ENCODE measurements around the gene SLMAP.

The SLMAP gene

DNA sequence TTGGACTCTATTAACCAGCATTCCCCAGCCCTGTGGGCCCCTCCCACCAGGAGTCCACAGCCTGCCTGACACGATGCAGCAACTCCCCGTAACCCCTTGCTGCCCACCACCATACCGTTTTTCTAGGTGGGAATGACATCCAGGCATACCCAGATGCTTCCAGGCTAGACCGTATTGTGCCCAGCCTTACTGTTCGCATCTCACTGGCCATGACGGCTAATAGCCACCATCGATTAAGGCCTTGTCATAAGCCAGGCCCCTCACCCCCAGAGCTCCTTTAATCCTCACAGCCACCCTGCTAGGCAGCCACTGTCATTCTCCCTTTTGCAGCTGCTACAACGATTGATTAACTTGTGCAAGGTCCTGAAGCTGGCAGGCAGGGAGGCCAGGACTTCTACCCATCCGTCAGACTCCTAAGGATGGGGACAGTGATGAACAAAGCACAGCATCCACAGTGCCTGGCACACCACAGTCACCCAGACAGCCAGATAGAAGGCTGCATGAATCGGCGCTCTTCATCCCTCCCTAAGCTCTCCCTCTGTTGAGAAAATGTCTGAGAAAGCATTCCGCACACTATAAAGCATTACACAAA lies 192.1 kb downstream of the SLMAP start:
- no peak for DNase-seq

DNA sequence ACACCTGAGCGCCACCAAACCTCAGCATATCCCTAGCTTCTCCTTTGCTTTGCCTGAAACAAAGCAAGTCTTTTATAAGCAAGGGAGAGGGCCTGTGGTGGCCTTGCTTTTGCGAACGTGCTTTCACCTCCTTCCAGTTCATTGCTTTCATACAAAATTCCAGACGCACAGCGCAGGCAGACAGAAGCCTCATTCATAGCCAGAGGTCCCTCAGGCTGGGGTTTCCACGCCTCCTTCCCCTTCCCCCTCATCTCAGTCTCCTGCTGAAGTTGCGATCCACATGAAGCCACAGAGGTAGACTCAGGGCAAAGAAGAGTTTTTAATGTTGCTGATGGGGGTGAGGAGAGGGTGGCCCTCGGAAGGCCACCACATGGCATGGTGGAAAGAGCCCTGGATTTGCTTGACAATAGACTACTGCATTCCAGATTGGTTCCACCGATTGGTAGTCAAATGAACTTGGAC lies 192.7 kb downstream of the SLMAP start:
- no peak for DNase-seq

- DNase-seq, result no peak
These were observed 193.2 kb downstream of the SLMAP start for GRCh38 chr3:57949344-57949743.

DNA sequence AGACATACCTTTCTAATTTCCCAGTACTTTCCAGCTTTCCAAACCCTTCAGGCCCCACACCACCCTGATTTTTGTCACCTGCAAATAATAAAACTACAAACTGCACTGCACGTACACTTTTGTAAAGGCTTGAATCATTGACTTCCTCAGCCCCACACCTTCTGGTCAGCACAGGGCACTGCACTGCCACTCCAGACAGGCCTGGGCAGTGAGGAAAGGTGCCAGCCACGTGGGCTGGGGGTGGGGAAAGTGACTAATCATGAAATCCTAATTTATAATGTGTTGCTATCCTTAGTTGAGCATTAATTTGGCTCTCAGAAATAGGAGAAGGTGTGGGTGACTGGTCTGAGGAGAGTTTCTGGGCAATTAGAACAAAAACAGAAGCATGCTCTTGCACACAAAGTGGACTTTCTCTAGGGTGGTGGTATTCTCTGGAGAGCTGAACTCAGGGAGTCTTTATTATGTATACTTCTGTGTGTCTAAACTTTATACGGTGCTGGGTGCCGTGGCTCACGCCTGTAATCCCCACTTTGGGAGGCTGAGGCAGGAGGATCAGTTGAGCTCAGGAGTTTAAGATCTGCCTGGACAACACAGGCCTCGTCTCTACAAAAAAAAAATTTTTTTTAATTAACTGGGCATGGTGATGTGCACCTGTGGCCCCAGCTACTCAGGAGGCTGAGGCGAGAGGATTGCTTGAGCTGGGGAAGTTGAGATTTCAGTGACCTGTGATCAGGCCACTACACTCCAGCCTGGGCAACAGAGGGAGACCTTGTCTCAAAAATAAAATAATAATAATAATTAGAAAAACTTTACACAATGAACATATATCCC lies 193.9 kb downstream of the SLMAP start:
- DNase-seq, result no peak

- DNase-seq, result no peak
These were observed 195.2 kb downstream of the SLMAP start for GRCh38 chr3:57951066-57951882.

DNA sequence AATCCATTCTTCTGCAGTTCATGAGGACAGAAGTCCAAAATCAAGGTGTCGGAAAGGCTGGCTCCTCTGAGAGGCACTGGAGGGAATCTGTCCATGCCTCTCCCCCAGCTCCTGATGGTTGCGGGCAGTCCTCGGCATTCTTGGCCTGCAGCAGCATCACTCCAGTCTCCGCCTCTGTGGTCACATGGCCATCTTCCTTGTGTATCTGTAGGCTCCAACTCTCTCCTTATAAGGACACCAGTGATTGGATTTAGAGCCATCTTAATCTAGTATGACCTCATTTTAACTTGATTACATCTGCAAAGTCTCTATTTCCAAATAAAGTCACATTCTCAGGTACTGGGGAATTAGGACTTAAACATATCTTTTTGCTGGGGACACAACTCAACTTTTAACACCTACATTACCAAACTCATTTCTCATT lies 196.1 kb downstream of the SLMAP start:
- no peak for DNase-seq

DNA sequence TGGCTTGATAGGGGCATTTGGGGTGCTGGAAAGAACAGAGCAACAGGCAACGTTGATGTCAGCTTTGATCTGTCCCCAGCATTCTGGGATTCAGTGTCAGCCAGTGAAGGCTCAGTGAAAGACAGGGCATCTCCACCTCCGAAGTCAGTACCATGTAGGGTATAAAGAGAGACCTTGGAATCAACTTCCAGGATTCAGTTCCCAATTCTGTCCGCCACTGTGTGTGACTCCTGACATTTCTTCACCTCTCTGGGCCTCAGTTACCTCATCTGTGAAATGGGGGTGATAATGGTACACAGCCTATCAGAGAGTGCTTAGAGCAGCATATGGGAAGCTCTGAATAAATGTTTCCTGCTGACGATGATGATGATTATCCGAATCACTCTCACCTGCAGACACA lies 196.5 kb downstream of the SLMAP start:
- no peak for DNase-seq

DNA sequence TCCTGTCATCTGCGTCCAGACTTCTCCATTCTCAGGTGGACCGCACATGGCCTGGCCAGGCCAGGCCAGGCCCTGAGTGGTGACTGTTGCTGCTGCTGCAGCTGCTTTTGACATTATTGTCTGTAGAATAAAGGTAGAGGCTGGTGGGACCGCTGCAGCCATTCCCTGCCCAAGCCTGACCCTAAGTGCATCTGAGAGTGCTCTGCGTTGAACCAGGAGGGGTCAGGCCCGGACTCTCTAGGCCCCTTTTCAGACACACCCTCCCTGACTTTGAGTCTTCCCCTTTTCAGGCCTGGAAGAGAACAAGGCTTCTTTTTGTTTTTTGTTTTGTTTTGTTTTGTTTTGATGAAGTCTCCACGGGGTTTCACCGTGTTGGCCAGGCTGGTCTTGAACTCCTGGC lies 197.5 kb downstream of the SLMAP start:
- DNase-seq, result no peak

GRCh38 chr3:57956119-57956832 lies 200.2 kb downstream of the SLMAP start:
- DNase-seq, result no peak

DNA sequence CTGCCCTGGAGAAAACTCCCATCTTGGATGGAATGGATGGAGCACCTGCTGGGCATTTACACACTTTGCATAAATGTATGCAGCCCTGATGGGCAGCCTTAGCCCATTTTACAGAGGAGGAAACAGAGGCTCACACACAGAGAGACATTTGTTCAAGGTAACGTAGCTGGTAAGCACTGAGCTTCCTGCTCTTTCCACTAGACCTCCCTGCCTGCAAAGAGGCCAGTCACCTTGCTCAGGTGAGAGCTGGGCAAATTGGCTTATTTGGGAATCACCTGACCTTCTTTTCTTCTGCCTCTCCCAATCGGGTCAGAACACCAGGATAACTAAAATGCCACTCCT lies 200.7 kb downstream of the SLMAP start:
- DNase-seq, result no peak

DNA sequence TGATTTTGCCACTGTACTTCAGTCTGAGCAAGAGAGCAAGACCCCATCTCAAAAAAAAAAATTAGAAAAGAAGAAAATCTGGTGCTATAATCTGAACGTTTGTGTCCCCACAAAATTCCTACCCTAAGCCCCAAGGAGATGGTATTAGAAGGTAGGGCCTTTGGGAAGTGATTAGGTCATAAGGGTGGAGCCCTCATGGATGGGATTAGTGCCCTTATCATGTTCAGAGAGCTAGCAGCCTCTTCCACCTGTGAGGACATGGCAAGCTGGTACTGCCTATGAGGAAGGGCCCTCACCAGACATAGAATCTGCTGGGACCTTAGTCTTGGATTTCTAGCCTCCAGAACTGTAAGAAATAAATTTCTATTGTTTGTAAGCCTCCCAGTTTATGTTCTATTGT lies 201.7 kb downstream of the SLMAP start:
- DNase-seq, result no peak

GRCh38 chr3:57958642-57959422 lies 202.7 kb downstream of the SLMAP start:
- DNase-seq, result no peak

GRCh38 chr3:57959423-57960173 lies 203.5 kb downstream of the SLMAP start:
- DNase-seq, result no peak

- no peak for DNase-seq
These were observed 204.0 kb downstream of the SLMAP start for GRCh38 chr3:57960174-57960505.

GRCh38 chr3:57961177-57961827 lies 205.2 kb downstream of the SLMAP start:
- DNase-seq, result no peak

- no peak for DNase-seq
These were observed 205.8 kb downstream of the SLMAP start for GRCh38 chr3:57961828-57962447.

DNA sequence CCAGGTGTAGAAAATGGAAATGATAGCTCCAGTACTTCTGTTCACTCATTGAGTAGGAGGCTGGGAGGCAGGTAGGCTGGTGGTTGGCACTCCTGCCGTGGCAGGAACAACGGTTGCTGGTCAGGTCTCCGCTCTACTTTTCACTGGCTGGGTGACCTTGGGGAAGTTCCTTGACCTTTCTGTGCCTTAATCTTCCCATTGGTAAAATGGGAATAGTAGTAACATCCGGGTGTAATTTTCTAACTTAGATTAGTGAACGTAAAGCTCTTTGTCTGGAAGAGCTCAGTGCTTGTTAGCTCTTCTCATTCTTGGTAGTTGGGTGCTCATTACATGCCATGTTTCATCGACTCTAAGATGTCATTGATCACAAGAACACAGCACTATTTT lies 206.3 kb downstream of the SLMAP start:
- no peak for DNase-seq

- no peak for DNase-seq
These were observed 207.8 kb downstream of the SLMAP start for GRCh38 chr3:57963811-57964346.

DNA sequence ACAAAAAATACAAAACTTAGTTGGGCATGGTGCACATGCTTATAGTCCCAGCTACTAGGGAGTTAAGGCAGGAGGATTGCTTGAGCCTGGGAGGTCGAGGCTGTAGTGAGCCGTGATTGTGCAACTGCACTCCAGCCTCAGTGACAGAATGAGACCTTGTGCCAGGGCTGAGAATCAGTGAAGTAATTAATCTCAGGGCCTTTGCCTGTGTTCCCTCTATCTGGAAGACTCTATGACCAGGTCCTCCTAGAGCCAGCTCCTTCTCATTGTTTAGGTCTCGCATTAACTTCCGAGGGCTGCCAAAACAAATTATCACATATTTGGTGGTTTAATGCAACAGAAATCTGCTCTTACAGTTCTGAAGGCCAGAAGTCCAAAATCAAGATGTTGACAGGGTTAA lies 210.7 kb downstream of the SLMAP start:
- DNase-seq, result no peak

GRCh38 chr3:57967590-57967989 lies 211.5 kb downstream of the SLMAP start:
- DNase-seq, result no peak

All from CD4-positive, alpha-beta T cell treated with Interleukin-21 for 1 hour (primary cell).